Esophagus muscularis mucosa (tissue), 2 donors: Measurements from ENCODE around the gene BIK.

ENCODE experiments used
- POLR2A ChIP-seq: fragments of 450-650 bp; IDR thresholded peaks from one replicate; pipeline ENCODE4 v1.6.1; 2017; ENCODE audit warnings: antibody characterized with exemption, moderate library complexity, mild to moderate bottlenecking, low read depth
- POLR2AphosphoS5 ChIP-seq, 2 donors: sonication (generic); formaldehyde crosslinking; IDR thresholded peaks; one replicate each; pipeline ENCODE4 v1.6.1; 2017; ENCODE audit warnings: antibody characterized with exemption in 2 of 2

DNA sequence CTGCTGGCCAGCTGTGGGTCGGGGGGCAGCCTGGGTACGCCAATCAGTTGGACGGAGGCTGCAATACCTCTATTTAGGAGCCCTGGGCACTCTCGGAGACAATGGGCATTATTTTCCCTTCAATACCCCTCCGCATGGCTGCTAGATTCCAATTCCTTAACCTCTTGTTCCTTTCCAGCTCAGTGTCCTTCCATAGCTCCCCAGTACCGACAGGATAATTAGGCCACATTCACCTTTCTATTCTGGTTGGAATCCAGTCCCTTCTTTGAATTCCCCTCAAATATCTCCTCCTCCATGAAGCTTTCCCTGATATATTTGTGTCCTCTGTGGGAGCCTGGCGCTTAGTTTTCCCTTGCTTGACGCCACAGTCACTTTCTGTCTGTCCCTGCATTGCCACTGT is 4.2 kb upstream of the BIK start:
- no peak for TF ChIP-seq POLR2A
- no peak for TF ChIP-seq POLR2AphosphoS5 (IDR thresholded peaks at IDR 0.05)
